ENCODE data around the gene APLP1.
"Not testable (repeated sequence)": the region's sequence is repeated elsewhere in the genome, so short reads cannot be mapped to it uniquely, and the experiment has no call there.

The APLP1 gene

DNA sequence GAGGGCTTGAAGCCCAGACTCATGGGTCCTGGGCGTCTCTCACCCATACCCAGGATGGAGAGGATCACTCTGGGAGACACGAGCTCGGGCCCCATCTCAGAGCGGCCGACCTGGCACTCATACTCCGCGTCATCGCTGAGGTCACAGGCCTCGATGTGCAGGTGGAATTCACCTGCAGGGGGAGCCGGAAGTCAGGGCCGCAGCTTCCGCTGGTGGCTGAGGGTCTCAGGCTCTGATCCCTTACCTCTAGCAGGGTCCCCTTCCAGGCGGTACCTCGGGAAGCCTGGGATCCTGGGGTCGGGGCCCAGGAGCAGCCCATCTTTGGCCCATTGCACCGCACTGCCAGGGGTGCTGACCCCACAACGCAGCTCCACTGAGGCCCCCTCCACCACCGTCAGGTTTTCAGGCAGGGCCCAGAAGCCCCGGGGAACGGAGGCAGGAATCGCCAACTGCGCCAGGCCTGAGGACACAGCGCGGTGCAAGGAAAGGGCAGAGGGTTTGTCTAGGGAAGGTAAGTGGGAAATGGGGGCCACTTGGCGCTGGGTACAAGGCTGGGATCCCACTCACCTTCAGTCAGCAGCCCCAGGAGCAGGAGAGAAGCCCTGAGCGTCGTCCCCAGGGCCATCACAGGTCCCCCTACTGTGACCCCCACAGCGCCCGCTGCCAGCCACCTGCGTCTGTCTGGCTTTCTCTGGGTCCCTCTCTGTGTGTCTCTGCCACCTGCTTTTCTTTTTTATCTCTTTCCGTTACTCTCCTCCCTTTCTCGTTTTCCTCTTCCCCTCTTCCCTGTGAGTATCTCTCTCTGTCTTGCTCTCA lies 17.0 kb upstream of the APLP1 start:
- in situ Hi-C loops (cut with HindIII; ENCODE audit: low sequenced_read_pairs), result loop anchor here (10.0 kb wide), 1 partner anchor 113 kb away; no protein-coding TSS in a partner anchor

GRCh38 chr19:35852029-35852780 lies 16.2 kb upstream of the APLP1 start, which contains the start of gene NPHS1:
NPHS1 (minus strand) TSS chr19:35852504; CDS start chr19:35851837, 667 bp downstream.
- in situ Hi-C loops (cut with HindIII; ENCODE audit: low sequenced_read_pairs), result loop anchor here (10.0 kb wide), 1 partner anchor 113 kb away; no protein-coding TSS in a partner anchor

DNA sequence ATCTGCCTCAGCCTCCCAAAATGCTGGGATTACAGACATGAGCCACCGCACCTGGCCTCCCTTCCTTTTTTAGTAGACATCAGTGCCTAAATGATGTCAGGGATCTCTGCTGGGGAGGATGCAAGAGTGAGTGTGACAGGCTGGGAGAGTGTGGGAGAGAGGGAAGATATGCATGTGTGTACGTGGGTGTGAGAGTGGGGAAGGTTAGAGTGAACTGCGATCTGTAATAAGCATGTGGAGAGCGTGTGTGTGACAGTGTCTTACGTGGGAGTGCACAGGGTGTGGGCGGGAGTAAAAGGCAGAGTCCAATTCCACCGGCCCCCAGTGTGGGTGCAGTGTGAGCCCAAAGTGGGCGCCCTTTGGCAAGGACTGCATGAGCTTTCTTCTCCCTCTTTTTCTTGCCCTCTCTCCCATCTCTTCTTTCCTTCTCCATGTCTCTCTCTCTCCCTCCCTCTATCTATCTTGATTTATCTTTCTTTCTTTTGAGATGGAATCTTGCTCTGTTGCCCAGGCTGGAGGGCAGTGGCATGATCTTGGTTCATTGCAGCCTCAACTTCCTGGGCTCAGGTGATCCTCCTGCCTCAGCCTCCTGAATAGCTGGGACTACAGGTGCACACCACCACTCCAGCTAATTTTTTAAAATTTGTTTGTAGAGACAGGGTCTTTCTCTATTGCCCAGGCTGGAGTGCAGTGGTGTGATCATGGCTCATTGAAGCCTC lies 15.2 kb upstream of the APLP1 start:
- in situ Hi-C loops (cut with HindIII; ENCODE audit: low sequenced_read_pairs), result loop anchor here (10.0 kb wide), 1 partner anchor 112 kb away; no protein-coding TSS in a partner anchor

DNA sequence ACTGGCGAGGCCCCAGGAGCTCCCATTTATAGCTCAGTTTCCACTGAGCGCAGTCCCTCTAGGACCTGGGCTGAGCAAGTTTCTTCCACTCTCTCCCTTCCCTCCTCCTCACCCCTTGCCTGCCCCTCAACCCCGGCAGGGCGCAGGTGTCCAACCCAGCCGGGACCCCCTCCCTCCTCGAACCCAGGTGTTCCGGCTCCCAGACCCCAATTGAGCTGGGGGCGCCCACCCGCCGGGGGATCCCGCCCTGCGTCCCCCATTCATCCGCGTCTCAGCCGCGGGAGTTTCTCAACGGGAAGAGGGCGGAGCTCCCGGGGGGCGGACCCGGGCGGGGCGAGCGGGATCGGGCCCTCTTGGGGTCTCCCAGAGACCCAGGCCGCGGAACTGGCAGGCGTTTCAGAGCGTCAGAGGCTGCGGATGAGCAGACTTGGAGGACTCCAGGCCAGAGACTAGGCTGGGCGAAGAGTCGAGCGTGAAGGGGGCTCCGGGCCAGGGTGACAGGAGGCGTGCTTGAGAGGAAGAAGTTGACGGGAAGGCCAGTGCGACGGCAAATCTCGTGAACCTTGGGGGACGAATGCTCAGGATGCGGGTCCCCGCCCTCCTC lies 11.7 kb upstream of the APLP1 start, which contains the start of gene KIRREL2:
TSS of gene KIRREL2 (plus strand) at position 366 of the 604 bp plus-strand sequence. CDS start at position 575, 209 bp downstream.
- in situ Hi-C loops (cut with HindIII; ENCODE audit: low sequenced_read_pairs), result loop anchor here (10.0 kb wide), 1 partner anchor 108 kb away; no protein-coding TSS in a partner anchor

DNA sequence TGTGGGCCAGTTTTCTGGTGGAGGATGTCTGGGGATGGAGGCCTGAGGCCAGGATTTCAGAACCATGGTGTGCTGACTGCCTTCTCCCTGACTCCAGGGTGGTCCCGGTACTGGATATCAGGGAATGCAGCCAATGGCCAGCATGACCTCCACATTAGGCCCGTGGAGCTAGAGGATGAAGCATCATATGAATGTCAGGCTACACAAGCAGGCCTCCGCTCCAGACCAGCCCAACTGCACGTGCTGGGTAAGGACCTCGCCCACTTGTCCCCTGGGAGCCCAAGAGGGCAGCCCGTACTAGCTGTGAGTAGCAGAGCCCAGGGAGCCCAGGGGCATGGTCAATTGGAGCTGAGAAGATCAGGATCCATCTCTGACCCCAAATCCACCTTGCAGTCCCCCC lies 10.1 kb upstream of the APLP1 start:
- in situ Hi-C loops (cut with HindIII; ENCODE audit: low sequenced_read_pairs), result loop anchor here (10.0 kb wide), 1 partner anchor 106 kb away; no protein-coding TSS in a partner anchor

GRCh38 chr19:35859414-35859813 lies 9.0 kb upstream of the APLP1 start:
- in situ Hi-C loops (cut with HindIII; ENCODE audit: low sequenced_read_pairs), result loop anchor here (10.0 kb wide), 1 partner anchor 105 kb away; no protein-coding TSS in a partner anchor

DNA sequence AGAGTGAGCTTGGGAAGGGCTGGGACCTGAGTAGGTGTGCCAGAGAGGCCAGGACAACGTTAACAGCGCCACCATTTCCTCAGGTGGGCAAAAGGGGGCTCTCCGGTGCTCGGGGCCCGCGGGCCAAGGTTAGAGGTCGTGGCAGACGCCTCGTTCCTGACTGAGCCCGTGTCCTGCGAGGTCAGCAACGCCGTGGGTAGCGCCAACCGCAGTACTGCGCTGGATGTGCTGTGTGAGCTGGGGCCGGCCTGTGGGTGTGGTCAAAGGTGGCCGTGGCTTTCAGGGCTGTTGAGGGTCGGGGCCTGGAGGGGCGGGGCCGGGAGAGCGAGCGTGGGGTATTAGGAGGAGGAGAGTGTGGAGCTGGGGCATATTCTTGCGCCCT lies 7.9 kb upstream of the APLP1 start:
- in situ Hi-C loops (cut with HindIII; ENCODE audit: low sequenced_read_pairs), result no loop called here

GRCh38 chr19:35860818-35861639 lies 7.3 kb upstream of the APLP1 start:
- in situ Hi-C loops (cut with HindIII; ENCODE audit: low sequenced_read_pairs), result no loop called here

DNA sequence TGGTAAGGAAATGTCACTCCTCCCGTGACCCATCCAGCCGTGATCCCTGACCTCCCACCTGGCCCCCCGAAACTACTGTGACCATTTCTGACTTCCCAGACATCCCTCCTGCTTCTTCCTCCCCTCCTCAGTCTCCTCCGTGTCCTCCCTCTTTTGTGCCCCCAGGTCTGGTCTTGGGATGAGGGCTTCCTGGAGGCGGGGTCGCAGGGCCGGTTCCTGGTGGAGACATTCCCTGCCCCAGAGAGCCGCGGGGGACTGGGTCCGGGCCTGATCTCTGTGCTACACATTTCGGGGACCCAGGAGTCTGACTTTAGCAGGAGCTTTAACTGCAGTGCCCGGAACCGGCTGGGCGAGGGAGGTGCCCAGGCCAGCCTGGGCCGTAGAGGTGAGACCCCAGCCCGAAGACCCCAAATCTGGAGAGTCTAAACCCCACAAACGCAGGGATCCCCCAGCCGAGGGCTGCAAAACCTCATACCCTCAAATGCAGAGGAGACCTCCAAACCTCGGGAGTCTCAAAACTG lies 6.7 kb upstream of the APLP1 start:
- in situ Hi-C loops (cut with HindIII; ENCODE audit: low sequenced_read_pairs), result no loop called here

- in situ Hi-C loops (cut with HindIII; ENCODE audit: low sequenced_read_pairs), result no loop called here
Observed at GRCh38 chr19:35862528-35862927, 5.8 kb upstream of the APLP1 start.

DNA sequence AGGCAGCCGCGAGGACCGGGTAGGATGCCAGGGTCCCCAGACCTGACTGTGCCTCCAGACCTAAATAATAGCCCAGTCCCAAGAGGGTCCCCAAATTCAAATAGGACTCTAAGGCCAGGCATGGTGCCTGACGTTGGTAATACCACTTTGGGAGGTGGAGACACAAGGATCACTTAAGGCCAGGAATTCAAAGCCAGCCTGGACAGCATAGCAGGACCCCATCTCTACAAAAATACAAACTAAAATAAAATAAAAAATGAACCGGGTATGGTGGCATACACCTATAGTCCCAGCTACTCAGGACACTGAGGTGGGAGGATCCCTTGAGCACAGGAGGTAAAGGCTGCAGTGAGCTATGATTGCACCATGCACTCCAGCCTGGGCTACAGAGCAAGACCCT lies 5.4 kb upstream of the APLP1 start:
- in situ Hi-C loops (cut with HindIII; ENCODE audit: low sequenced_read_pairs), result no loop called here

DNA sequence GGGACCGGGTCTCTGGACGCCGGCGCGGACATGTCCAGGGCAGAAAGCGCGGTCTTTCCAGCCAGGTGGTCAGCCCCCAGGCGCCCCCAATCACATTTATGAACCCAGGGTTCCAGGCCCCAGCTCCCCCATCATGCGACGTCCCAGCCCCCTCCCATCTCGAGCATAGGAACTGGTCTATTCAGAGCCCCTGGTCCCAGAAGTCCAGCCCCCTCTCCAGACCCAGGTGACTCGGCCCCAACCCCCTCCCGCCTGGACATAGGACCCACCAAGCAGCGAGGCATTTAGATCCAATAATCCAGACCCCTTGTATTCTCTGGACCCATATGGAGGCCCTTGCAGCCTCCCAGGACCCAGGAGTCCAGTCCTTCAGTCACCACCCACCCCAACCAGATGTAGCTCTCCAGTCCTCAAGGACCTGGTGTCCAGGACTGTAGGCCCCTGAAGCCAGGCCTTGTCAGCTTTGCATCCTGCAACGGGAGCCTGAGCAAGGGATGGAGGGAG lies 501 bp downstream of the APLP1 start:
- in situ Hi-C loops (cut with HindIII; ENCODE audit: low sequenced_read_pairs), result no loop called here

GRCh38 chr19:35869327-35870123 lies 1.2 kb downstream of the APLP1 start:
- in situ Hi-C loops (cut with HindIII; ENCODE audit: low sequenced_read_pairs), result no loop called here

GRCh38 chr19:35870124-35870736 lies 1.9 kb downstream of the APLP1 start:
- in situ Hi-C loops (cut with HindIII; ENCODE audit: low sequenced_read_pairs), result not testable (repeated sequence)

DNA sequence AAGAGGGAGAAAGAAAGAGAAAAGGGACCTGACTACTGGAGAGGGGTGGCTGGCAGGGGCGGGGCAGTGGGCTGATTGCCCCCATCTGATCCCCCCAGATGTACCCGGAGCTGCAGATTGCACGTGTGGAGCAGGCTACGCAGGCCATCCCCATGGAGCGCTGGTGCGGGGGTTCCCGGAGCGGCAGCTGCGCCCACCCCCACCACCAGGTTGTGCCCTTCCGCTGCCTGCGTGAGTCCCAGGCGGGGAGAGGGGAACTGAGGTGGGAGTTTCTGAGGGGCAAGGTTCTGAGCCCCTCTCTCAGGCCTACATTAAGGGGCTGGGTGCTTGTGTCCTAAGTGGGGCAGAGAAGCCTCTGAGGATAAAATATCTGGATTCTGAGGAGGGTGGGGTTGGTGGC lies 2.4 kb downstream of the APLP1 start:
- in situ Hi-C loops (cut with HindIII; ENCODE audit: low sequenced_read_pairs), result no loop called here

GRCh38 chr19:35871611-35872010 lies 3.2 kb downstream of the APLP1 start:
- in situ Hi-C loops (cut with HindIII; ENCODE audit: low sequenced_read_pairs), result no loop called here

- in situ Hi-C loops (cut with HindIII; ENCODE audit: low sequenced_read_pairs), result no loop called here
Observed at GRCh38 chr19:35872180-35872579, 3.8 kb downstream of the APLP1 start.

GRCh38 chr19:35874392-35874930 lies 6.1 kb downstream of the APLP1 start:
- in situ Hi-C loops (cut with HindIII; ENCODE audit: low sequenced_read_pairs), result no loop called here

Data from DLD1 (cell line).